GM12892 (cell line): ENCODE data around the gene BPIFB4.

Source experiments
- POLR2A ChIP-seq: IDR thresholded peaks from 2 replicates; pipeline ENCODE4 v1.6.1; 2011; ENCODE audit warnings: low read depth, low read length, control low read depth
- TAF1 ChIP-seq: IDR thresholded peaks from 2 replicates; pipeline ENCODE4 v1.6.1; 2011; ENCODE audit warnings: low read depth, mild to moderate bottlenecking, control low read depth, low read length, borderline replicate concordance

- TF ChIP-seq POLR2A (no peak), TAF1 (no peak)
Measured at GRCh38 chr20:33051333-33051732, 28.1 kb upstream of the BPIFB4 start.
